Nephron (organoid): ENCODE measurements around the gene TOP3A.

ENCODE experiments used
- H3K27ac Mint-ChIP-seq, 3 experiments: 2 replicates each; pipeline ENCODE4 v1.8.0; 2020; ENCODE audit warnings: mixed read lengths in 3 of 3, mild to moderate bottlenecking in 2 of 3, moderate library complexity in 1 of 3
- H3K27me3 Mint-ChIP-seq: 2 replicates; pipeline ENCODE4 v1.8.0; 2021; ENCODE audit warnings: low read depth, mild to moderate bottlenecking, moderate library complexity, mixed read lengths
- H3K36me3 Mint-ChIP-seq: 2 replicates; pipeline ENCODE4 v1.8.0; 2020; ENCODE audit warnings: low read depth, mixed read lengths
- H3K4me1 Mint-ChIP-seq: 2 replicates; pipeline ENCODE4 v1.8.0; 2020; ENCODE audit warnings: mixed read lengths
- H3K4me3 Mint-ChIP-seq, 3 experiments: 2 replicates each; pipeline ENCODE4 v1.8.0; 2020; ENCODE audit warnings: mild to moderate bottlenecking in 3 of 3, mixed read lengths in 3 of 3, moderate library complexity in 2 of 3
- H3K9me3 Mint-ChIP-seq: 2 replicates; pipeline ENCODE4 v1.8.0; 2020; ENCODE audit warnings: mixed read lengths
- TF ChIP-seq, protein P1 (sequence below), 3 experiments: fragments of 200-600 bp; sonication (generic); IDR thresholded peaks; one replicate each; pipeline ENCODE4 v1.5.0; 2021; ENCODE audit warnings: antibody characterized with exemption in 3 of 3; ENCODE audit not compliant: unreplicated experiment in 3 of 3

The TOP3A gene

DNA sequence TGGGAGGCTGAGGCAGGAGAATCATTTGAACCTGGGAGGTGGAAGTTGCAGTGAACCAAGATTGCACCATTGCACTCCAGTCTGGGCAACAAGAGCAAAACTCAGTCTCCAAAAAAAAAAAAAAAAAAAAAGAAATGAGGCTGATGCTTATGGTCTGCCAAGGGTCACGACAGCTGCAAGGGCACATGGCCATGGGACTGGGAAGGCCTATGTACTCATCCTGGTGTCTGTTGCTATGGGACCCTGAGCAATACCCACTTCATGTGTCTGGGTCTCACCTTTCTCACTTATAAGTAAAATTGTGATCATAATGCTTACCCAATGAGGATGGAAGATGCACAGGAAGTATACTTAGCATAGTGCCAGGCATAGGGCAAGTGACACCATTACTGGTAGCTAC is 37.7 kb downstream of the TOP3A start:
- H3K9me3 Mint-ChIP-seq: no peaks in the 10 kb centered on the region
- H3K27ac Mint-ChIP-seq: no peak overlapping the region
- H3K27me3 Mint-ChIP-seq: no peaks in the 10 kb centered on the region
- H3K4me3 Mint-ChIP-seq: no peak overlapping the region
- TF ChIP-seq, protein P1, sequence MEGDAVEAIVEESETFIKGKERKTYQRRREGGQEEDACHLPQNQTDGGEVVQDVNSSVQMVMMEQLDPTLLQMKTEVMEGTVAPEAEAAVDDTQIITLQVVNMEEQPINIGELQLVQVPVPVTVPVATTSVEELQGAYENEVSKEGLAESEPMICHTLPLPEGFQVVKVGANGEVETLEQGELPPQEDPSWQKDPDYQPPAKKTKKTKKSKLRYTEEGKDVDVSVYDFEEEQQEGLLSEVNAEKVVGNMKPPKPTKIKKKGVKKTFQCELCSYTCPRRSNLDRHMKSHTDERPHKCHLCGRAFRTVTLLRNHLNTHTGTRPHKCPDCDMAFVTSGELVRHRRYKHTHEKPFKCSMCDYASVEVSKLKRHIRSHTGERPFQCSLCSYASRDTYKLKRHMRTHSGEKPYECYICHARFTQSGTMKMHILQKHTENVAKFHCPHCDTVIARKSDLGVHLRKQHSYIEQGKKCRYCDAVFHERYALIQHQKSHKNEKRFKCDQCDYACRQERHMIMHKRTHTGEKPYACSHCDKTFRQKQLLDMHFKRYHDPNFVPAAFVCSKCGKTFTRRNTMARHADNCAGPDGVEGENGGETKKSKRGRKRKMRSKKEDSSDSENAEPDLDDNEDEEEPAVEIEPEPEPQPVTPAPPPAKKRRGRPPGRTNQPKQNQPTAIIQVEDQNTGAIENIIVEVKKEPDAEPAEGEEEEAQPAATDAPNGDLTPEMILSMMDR (IDR thresholded peaks at IDR 0.05; ENCODE audit: unreplicated experiment in 3 of 3): no peak
- H3K4me1 Mint-ChIP-seq: no peaks in the 10 kb centered on the region
- H3K36me3 Mint-ChIP-seq: peaks cover 38% of the 10 kb centered on the region

DNA sequence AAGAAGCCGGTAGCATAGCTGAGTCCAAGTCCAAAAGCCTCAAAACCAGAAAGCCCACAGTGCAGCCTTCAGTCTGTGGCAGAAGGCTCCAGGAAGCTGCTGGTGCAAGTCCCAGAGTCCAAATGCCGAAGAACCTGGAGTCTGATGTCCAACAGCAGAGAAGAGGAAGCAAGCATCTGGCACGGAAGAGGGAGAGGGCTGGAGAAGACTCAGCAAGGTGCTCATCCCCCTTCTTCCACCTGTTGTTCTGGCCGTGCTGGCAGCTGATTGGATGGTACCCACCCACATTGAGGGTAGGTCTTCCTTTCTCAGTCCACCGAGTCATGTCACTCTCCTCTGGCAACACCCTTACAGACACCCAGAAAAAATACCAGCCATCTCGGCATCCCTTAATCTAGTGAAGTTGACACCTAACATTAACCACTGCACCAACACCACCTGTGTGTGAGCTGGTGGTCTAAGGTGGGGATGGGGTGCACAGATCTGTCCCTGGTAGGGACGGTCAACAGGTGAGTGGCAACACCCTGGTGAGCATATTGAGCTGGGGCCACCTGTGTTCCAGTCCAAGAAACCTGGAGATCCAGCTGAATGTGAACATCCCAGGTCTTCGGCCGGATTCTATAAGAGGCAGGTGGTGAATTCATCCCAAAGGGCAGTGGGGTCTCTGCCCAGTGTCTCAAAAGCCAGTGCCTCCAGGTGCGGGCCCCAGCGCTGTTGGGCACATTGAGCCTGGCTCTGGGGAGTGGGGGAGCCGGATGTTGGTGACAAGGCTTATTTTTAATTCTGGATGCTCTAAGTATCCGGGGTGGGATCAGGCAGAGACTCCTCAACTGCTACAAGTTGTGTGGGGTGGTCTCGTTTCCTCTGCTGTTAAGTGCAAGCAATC is 44.5 kb downstream of the TOP3A start:
- Mint-ChIP-seq H3K27me3 (no peaks in the 10 kb centered on the region), H3K4me1 (no peaks in the 10 kb centered on the region), H3K36me3 (peaks cover 18% of the 10 kb centered on the region), H3K9me3 (no peaks in the 10 kb centered on the region), H3K27ac (no peak overlapping the region), H3K4me3 (no peak overlapping the region)
- TF ChIP-seq, protein P1 (IDR thresholded peaks at IDR 0.05; ENCODE audit: unreplicated experiment in 3 of 3): no peak

DNA sequence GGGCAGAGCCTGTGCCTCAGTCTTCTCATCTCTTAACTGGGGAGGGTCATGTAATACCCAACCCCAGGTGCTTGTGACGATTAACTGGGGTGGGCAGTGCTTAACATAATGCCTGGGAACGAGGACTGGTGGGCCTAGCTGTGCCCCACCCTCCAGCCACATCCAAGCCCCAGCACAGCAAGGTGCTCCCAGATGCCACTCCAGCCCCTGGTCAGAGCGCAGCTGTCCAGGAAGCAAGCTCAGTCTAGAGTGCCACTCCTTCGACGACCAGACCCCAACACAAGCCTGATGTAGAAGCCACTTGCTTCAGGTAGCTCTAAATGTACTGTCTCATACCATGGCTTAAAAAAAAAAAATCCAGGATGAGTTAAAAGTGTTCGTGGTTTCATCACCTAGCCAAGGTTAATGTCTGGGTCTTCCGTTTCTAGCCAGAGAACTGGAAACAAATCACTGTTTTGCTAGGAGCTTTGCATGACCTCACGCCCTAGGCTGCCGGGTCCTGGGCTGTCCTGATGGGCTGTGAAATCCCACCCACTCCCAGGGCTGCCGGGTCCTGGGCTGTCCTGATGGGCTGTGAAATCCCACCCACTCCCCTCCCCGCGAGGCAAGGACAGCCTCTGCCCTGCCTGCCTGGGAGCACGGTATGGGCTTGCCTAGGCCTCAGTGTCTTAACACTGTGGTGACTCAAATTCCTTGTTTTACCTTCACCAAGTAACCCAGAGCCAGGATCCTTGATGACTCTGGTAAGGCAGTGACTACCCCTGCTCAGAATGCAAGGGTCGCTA is 46.7 kb downstream of the TOP3A start:
- Mint-ChIP-seq H3K36me3 (peaks cover 19% of the 10 kb centered on the region), H3K4me3 (no peak overlapping the region), H3K27me3 (no peaks in the 10 kb centered on the region)

DNA sequence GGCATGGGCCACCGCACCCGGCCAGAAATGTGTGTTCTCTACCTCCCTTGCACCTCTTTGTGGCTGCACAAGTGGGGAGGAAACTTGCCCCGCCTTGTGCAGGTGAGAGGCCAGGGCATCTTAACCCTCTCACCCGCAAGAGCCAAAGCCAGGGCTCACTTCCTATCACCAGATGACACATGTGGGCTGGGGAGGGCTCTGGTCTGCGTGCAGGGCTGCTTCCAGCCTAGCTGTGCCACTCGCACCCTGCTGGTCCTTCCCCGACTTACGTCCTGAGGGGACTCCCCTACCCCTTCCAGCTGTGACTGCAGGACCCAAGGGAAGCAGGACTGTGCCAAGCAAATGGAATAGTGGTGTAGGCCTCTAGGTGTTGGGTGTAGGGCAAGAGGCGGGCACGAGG is 47.4 kb downstream of the TOP3A start:
- H3K27ac Mint-ChIP-seq: no peak overlapping the region
- peaks cover 15% of the 10 kb centered on the region for H3K36me3 Mint-ChIP-seq
- no peaks in the 10 kb centered on the region for H3K4me1 Mint-ChIP-seq
- TF ChIP-seq, protein P1 (IDR thresholded peaks at IDR 0.05; ENCODE audit: unreplicated experiment in 3 of 3): no peak
- H3K4me3 Mint-ChIP-seq: no peak overlapping the region
- no peaks in the 10 kb centered on the region for H3K9me3 Mint-ChIP-seq
- no peaks in the 10 kb centered on the region for H3K27me3 Mint-ChIP-seq

More for the DNA sequence above, 46.7 kb downstream of the TOP3A start:
- no peak overlapping the region for H3K27ac Mint-ChIP-seq
- TF ChIP-seq, protein P1 (IDR thresholded peaks at IDR 0.05; ENCODE audit: unreplicated experiment in 3 of 3): no peak
- no peaks in the 10 kb centered on the region for H3K9me3 Mint-ChIP-seq
- H3K4me1 Mint-ChIP-seq: no peaks in the 10 kb centered on the region

DNA sequence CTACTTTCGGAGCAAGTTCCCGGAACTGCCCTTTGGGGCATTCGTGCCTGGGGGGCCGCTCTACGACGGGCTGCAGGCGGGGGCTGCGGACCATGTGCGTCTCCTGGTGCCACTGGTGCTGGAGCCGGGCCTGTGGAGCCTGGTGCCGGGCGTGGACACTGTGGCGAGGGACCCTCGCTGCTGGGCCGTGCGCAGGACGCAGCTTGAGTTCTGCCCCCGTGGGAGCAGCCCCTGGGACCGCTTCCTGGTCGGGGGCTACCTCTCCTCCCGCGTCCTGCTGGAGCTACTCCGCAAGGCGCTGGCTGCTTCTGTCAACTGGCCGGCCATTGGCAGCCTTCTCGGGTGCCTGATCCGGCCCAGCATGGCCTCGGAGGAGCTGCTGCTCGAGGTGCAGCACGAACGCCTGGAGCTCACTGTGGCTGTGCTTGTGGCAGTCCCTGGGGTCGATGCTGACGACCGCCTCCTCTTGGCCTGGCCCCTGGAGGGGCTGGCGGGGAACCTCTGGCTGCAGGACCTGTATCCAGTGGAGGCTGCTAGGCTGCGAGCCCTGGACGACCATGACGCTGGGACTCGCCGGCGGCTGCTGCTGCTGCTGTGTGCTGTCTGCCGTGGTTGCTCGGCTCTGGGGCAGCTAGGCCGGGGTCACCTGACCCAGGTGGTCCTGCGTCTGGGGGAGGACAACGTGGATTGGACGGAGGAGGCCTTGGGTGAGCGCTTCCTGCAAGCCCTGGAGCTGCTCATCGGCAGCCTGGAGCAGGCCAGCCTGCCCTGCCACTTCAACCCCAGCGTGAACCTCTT is 50.7 kb downstream of the TOP3A start:
- H3K4me1 Mint-ChIP-seq: peaks cover 9% of the 10 kb centered on the region
- H3K27ac Mint-ChIP-seq: no peak overlapping the region
- H3K27me3 Mint-ChIP-seq: no peaks in the 10 kb centered on the region
- H3K4me3 Mint-ChIP-seq: no peak overlapping the region
- no peaks in the 10 kb centered on the region for H3K9me3 Mint-ChIP-seq
- TF ChIP-seq, protein P1 (IDR thresholded peaks at IDR 0.05; ENCODE audit: unreplicated experiment in 3 of 3): no peak
- H3K36me3 Mint-ChIP-seq: peaks cover 8% of the 10 kb centered on the region
